GM18520 (cell line): ENCODE results near the gene PUS7.
"Not testable (repeated sequence)": the region's sequence is repeated elsewhere in the genome, so short reads cannot be mapped to it uniquely, and the experiment has no call there.

Source experiments
- ATAC-seq: cut with Tn5 transposase; IDR thresholded peaks from one replicate; pipeline ENCODE4 v1.9.1; 2021; ENCODE audit not compliant: unreplicated experiment

The PUS7 gene

GRCh38 chr7:105497016-105497415 lies 25.1 kb downstream of the PUS7 start:
- no peak for ATAC-seq

DNA sequence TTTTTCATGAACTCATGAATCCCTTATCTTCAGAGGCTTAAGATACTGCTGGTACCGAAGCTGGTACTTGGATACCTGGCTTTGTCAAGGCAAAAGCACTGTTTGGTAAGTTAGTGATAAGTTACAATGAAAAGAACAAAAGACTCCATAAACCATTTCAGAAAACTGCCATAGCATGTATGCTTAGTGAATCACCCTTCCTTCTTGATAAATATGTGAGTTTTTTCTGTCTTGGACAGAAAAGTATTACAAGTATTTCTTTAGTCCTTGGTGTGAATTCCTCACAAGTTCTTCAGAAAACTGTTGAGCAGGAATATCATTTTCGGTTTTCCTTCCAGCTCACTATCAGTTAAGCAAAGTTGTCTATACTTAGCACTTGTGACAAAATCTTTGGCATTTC lies 25.6 kb downstream of the PUS7 start:
- no peak for ATAC-seq

DNA sequence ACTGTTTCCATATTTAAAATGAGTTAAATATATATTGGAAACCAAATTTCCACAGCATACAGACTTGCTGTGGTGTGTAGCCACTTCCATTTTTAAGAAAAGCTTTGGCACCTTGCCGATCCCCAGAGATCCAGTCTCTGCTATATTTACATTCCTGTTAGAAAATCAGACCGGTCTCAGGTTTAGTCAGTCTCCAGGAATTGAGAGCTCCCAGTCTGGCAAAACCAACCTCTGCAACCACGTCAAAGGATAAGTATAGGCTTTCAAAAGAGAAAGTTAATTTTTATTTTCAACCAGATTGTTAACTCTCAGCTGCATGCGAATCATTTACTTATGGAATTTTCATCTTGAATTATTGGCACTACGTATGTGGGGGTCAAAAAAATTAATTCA lies 28.2 kb downstream of the PUS7 start:
- no peak for ATAC-seq

- no peak for ATAC-seq
Measured at GRCh38 chr7:105493196-105493922, 28.7 kb downstream of the PUS7 start.

GRCh38 chr7:105489409-105489808 lies 32.7 kb downstream of the PUS7 start:
- ATAC-seq = no peak

- ATAC-seq = no peak
Measured at GRCh38 chr7:105487579-105488571, 34.2 kb downstream of the PUS7 start.

GRCh38 chr7:105480931-105481330 lies 41.1 kb downstream of the PUS7 start:
- ATAC-seq = no peak

DNA sequence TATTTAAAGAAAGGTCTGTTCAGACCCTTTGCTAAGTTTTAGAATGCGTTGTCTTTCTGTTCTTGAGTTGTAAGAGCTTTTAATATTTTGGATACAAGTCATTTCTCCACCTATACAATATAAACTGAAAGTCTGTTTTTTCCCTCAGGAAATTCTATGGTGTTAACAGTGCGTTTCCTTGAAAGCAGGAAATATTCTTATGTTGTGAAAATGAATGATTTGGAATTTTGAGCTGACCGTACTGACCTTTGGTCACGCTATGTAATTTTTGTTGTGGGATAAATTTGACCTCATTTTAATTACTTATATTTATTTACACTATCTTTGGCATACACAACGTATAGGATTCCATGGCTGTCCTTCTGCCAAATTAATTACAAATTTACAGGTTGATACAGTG lies 43.5 kb downstream of the PUS7 start:
- ATAC-seq = no peak

- no peak for ATAC-seq
Measured at GRCh38 chr7:105477908-105478307, 44.2 kb downstream of the PUS7 start.

DNA sequence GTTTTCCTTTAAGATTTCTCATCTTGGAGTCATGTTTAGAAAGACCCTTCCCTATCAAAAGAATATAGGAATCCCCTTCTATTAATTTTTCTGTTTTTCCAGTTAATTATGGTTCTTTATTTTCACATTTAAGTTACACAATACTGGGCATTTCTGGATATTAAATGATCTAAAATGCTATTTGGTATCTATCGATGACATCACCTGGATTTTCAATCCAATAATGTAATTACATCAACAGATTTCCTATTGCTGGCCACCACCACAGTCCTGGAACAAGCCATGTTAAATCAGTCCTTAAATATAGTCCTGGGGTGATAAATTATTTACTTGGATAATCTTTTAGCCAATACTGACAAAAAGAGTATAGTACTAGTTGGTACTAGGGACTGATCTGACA lies 48.0 kb downstream of the PUS7 start:
- ATAC-seq = no peak

DNA sequence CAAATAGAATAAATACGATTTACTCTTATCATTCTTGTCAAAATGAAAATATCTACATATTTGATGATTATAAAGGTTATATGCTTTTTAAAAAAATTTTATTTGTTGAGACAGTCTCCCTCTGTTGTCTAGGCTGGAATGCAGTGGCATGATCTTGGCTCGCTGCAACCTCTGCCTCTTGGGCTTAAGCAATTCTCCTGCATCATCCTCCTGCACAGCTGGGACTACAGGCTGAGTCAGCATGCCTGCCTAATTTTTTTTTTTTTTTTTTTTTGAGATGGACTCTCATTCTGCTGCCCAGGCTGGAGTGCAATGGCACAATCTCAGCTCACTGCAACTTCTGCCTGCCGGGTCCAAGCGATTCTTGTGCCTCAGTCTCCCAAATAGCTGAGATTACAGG lies 48.9 kb downstream of the PUS7 start:
- no peak for ATAC-seq

DNA sequence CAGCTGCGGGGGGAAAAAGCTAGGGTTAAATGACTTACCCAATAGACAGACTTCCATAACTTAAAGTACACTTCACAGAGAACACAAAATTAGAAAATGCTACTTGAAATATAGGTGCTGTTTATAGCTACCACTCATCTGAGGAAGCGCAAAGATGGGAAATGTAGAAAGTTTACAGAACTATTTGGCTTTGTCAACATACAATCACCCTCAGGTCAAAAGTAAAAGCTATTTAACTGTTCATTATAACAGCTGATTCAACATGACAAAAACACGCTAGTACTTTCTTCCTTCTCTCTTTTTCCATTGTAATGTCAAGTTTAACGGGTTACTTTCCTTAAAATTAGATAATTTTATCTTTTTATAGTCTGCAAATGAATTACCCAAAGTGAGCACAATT lies 51.2 kb downstream of the PUS7 start:
- no peak for ATAC-seq

- ATAC-seq = no peak
Measured at GRCh38 chr7:105470090-105470489, 52.0 kb downstream of the PUS7 start.

DNA sequence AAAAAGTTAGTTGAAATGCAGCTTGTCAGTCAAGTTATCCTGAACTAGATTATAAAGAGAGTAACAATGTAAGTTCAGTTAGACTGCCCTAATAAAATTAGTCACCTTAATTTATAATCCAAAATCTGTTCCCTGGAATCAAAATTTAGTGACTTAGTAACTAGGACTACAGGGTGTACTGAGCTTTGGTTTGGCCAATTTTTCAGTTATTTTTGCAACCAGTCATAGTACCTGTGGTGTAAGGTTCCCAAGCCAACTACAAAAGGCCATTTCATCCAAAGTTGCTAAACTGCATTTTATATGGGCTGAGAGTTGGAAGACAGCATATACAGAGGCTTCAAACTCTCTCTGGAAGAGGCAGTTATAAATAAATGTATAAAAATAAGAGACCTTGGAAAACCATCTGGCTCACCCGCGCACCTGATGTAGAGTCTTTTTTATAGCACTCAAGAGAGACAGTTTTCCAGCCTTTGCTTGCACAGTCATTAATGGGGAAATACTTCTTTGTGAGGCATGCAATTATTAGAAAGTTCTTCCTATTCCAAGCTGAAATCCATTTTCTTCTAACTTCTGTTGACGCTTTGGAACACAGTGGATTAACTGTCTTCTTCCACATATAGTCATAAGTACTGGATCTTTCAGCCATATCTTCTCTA lies 59.2 kb downstream of the PUS7 start:
- ATAC-seq = no peak

GRCh38 chr7:105461518-105461917 lies 60.6 kb downstream of the PUS7 start:
- ATAC-seq = no peak

DNA sequence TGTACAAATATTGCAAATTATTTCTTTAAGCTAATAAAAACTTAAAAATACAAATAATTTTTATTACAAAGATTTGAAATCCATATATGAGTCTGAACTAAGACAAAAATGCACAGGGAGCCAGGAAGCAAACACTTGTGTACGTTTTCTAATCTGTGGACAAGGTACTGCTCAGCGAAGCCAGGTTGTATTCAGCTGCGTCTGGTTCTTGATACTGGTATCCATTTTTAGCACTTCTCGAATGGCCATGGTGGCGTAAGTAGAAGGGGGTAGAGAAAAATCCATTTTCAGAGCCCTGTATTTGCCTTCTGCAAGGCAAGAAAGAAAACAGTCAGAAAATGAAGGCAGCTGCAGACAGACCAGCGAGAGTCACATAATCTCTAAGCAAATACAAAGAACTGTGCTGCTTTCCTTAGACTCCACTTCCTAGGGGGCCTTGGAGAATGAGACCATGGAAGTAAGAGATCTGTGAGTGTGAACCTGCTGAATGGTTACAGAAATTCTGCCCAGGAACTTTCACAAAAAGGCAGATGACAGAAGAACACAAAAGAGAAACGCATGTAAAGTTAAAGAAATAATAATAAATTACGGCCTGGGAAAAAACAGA lies 64.3 kb downstream of the PUS7 start:
- no peak for ATAC-seq

GRCh38 chr7:105454921-105455320 lies 67.2 kb downstream of the PUS7 start:
- no peak for ATAC-seq

DNA sequence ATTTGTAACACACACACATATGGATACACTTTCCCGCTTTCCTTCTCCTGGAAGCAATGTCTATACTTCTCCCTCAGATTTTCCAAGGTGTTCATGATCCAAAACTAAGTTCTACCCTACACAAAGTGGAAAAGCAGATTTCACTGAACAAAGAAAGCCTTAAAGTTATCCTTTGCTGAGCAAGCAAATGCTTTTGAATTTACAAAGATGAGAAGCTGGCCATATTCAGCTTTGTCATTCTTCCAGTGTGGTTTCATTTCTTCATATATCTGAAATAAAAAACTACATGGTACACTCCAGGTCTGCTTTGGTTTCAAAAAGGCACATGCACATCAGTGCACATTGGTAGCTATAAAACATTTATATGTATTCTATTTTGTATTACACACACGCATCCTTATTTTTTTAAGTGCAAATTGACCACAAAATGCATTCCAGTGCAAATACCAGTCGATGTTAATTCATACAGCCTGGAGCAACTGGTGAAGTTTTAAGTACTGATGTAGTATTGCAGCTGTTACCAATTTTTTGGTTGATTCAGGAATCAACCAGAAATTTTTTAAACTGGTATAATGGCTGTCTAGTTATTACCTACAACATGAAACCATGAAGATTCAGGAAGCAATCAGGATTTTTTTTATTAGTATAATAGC lies 67.8 kb downstream of the PUS7 start:
- ATAC-seq = no peak

GRCh38 chr7:105452085-105452484 lies 70.0 kb downstream of the PUS7 start:
- no peak for ATAC-seq

- not testable (repeated sequence) for ATAC-seq
Measured at GRCh38 chr7:105450870-105451269, 71.2 kb downstream of the PUS7 start.
